ENCODE measurements around the gene TEX12.

TEX12 gene

GRCh38 chr11:112167145-112167544 is at the start of gene TEX12:
TEX12 (plus strand) TSS chr11:112167372; CDS start chr11:112169269, 1,897 bp downstream.
- no peak for DNase-seq (ENCODE audit: low read depth)
- TF ChIP-seq CTCF (IDR thresholded peaks at IDR 0.05; ENCODE audit: insufficient read depth, low read depth, low read length, missing control alignments) = no peak
- no peak within 1 kb of the TSS for H3K4me3 ChIP-seq (ENCODE audit: low read depth, low read length)

- TF ChIP-seq CTCF (IDR thresholded peaks at IDR 0.05; ENCODE audit: insufficient read depth, low read depth, low read length, missing control alignments) = no peak
- peak; percentile 10 for DNase-seq (ENCODE audit: low read depth)
- no peak overlapping the region for H3K4me3 ChIP-seq (ENCODE audit: low read depth, low read length)
These were observed 49.0 kb upstream of the TEX12 start for GRCh38 chr11:112118176-112118575.

GRCh38 chr11:112121981-112122615 is 45.1 kb upstream of the TEX12 start:
- TF ChIP-seq CTCF (IDR thresholded peaks at IDR 0.05; ENCODE audit: insufficient read depth, low read depth, low read length, missing control alignments) = no peak
- DNase-seq (ENCODE audit: low read depth) = no peak
- no peak overlapping the region for H3K4me3 ChIP-seq (ENCODE audit: low read depth, low read length)

- DNase-seq (ENCODE audit: low read depth) = no peak
- TF ChIP-seq CTCF (IDR thresholded peaks at IDR 0.05; ENCODE audit: insufficient read depth, low read depth, low read length, missing control alignments) = no peak
- no peak overlapping the region for H3K4me3 ChIP-seq (ENCODE audit: low read depth, low read length)
These were observed 44.0 kb upstream of the TEX12 start for GRCh38 chr11:112123129-112123528.

GRCh38 chr11:112127056-112127455 is 40.1 kb upstream of the TEX12 start:
- TF ChIP-seq CTCF (IDR thresholded peaks at IDR 0.05; ENCODE audit: insufficient read depth, low read depth, low read length, missing control alignments) = no peak
- no peak overlapping the region for H3K4me3 ChIP-seq (ENCODE audit: low read depth, low read length)
- no peak for DNase-seq (ENCODE audit: low read depth)

- no peak overlapping the region for H3K4me3 ChIP-seq (ENCODE audit: low read depth, low read length)
- no peak for TF ChIP-seq CTCF (IDR thresholded peaks at IDR 0.05; ENCODE audit: insufficient read depth, low read depth, low read length, missing control alignments)
- no peak for DNase-seq (ENCODE audit: low read depth)
These were observed 38.6 kb upstream of the TEX12 start for GRCh38 chr11:112128483-112129121.

GRCh38 chr11:112129656-112130055 is 37.5 kb upstream of the TEX12 start:
- TF ChIP-seq CTCF (IDR thresholded peaks at IDR 0.05; ENCODE audit: insufficient read depth, low read depth, low read length, missing control alignments) = no peak
- no peak for DNase-seq (ENCODE audit: low read depth)
- H3K4me3 ChIP-seq (ENCODE audit: low read depth, low read length) = no peak overlapping the region
